D341Med (cell line): ENCODE results near the gene CAMK2N1.
"Not testable (repeated sequence)": the region's sequence is repeated elsewhere in the genome, so short reads cannot be mapped to it uniquely, and the experiment has no call there.

Experiments
- DNase-seq: peaks from one replicate; pipeline ENCODE4 v3.0.0; 2012; ENCODE audit warnings: low spot score

Gene CAMK2N1

DNA sequence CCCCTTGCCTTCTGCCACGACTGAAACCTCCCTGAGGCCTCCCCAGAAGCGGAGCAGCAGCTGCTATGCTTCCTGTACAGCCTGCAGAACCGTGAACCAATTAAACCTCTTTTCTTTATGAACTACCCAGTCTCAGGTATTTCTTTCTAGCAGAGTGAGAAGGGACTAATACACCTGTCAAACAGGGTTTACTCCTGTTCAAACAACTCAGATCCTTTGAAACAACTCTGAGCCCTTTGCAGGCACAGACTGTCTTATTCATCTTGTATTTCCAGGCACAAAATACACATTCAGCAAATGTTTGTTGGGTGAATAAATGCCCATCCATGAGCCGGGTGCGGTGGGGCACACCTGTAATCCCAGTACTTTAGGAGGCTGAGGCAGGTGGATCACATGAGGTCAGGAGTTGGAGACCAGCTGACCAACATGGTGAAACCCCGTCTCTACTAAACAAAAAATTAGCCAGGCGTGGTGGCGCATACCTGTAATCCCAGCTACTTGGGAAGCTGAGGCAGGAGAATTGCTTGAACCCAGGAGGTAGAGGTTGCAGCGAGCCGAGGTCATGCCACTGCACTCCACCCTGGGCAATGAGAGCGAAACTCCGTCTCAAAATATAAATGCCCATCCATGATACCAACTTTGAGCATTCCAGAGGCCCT lies 10.8 kb upstream of the CAMK2N1 start:
- DNase-seq, result not testable (repeated sequence)

DNA sequence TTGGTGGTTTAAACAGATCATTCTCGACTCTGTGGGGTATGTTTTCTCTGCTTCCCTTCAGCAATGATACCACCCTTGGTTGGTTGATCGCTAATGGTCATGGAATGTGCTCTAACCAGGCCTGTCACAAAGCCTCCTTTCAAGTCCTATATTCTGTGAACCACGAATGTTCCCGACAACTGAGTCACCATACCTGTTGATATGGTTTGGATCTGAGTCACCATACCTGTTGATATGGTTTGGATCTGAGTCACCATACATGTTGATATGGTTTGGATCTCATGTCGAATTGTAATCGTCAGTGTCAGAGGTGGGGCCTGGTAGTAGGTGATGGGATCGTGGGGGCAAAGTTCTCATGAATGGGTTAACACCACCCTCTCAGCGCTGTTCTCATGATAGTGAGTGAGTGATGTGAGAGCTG lies 10.2 kb upstream of the CAMK2N1 start:
- DNase-seq, result no peak

DNA sequence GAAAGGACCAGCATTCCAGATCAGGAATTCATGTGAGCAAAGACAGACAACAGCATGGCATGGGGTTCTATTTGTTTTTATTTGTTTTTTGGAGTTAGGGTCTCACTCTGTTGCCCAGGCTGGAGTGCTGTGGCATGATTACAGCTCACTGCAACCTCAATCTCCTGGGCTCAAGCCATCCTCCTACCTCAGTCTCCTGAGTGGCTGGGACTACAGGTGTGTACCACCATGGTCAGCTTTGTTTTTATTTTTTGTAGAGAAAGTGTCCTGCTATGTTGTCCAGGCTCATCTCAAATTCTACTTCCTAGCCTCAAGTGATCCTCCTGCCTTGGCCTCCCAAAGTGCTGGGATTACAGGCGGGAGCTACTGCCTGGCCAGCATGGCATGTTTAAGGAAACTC lies 9.7 kb upstream of the CAMK2N1 start:
- DNase-seq, result no peak

DNA sequence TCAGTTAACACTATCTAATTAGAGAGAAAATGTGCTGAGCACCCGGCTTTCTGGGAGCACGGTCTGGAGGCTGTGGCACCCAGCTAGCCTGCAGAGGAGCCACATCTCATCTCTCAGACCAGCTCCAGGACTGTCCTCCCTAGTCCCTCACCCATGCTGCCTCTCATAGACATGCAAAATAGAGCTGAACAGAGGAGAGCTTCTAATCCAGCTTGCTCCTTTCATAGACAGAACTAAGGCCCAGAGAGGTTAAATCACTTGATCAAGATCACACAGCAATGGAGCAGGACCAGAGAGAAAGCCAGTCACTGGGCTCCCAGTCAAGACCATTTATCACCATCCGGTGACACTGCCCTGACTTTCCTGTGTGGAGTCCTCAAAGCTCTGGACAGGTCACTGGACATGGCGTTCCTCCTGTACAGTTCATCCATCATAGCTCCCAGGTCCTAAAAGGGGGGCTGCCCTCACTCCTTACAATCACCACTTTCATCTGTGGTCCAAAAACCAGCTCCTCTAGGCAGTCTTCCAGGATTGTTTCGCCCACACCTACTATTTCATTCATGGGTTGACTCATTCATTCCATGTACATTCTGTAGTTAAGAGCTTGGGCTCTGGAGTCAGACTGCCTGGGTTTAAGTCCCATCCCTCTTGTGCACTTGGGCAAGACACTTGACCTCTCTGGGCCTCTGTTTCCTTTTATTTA lies 8.8 kb upstream of the CAMK2N1 start:
- no peak for DNase-seq

DNA sequence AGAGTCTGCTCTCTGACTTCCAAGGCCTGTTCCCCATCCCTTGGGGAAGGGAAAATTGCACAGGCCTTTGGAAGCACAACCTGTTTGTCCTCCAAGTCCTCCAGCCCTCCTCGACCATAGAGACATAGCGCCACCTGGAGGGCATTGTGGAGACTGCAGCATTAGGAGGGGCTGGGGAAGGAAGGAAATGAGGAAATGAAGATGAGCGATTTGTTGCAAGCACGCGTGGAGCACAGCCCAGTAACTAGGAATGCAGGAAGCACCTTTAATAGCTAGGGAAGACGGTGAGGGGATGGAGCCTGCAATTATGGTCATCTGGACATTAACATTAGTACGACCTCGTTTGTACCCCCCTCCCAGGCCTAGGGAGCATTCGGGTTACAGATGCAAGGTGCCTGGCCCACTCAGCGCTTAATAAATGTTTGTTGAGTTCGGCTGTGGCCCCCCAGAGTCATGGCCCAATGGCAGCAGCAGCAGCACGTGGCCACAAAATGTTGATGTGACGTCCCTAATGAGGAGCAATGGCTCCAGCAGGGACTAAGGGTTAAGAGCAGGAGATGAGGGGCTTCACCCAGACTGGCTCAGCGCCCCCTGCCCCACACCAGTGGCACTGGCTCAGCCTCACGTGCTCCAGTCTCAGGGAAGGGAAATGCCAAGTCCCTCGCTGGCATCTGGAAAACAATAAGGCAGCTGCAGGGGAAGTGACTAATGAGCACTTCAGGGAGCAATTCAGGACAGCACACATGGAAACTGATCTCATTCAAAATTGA lies 8.0 kb upstream of the CAMK2N1 start:
- peak; percentile 83 for DNase-seq

DNA sequence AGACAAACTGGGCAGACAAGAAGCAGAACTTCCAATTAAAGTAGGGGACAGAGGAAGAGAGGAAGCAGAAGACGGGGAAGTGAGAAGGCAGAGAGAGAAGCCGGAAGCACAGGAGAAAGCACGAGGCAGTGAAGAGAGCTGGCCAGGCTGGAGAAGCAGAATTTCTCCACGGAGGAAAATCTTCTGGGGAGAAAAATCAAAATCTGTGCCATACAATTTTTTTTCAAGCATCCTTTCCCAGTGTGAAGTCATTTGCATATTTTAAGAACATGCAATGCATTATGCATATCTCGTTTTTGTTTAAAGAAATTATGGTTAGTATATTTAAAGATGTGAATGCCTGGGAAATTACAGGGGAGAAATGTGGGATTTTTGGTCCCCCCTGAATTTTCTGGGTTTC lies 7.3 kb upstream of the CAMK2N1 start:
- DNase-seq, result no peak

DNA sequence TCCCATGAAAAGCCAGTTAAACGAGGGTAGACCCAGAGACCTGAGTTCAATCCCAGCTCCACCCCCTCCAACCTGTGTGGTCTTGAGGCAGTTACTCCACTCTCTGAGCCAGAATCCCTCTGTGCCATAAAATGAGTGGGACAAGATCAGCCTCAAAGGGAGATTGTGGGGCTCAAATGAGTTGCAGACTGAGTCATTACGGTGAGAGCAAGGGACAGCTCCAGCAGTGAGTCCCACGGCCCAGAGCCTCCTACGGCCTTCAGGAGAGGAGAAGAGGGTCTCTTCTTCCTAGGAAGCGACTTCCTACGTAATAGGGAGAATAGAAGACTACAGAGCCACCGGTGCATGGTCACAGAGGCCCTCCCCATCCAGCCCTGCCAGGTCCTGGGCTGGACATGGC lies 6.7 kb upstream of the CAMK2N1 start:
- no peak for DNase-seq

DNA sequence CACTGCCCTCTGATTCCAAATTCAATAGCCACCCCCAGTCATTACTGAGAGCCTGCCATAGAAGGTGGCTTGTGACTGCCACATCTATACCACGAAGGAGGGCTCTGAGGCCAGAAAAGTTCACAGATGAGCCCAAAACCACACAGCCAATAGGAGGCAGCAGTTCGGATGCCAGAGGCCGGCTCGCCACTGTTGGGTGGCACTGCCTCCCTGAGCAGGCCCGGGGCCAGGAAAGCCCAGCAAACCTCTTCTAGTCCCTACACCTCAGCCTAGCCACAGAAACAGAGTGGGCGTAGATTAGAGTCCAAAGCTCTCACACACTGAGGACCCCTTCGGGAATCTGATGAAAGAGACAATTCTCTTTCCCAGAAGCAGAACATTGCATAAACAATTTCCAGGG lies 5.9 kb upstream of the CAMK2N1 start:
- DNase-seq, result no peak

DNA sequence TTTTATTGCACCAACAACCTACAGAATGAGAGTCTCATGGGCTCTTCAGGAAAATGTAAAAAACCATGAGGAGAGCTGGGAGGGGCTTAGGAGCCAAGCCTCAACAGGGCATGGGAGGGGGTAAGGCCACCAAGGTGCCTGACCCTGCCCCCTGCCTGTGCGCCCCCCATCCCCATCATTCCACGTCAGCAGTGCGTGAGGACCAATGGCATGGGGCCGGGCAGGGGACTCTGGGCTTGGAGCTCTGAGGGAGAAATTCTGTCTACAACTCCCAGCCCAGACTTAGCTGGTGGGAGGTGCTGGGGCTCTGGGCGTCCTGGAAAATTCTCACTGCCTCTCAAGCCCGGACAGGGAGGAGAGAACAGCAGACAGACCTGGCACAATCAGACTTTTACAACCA lies 5.2 kb upstream of the CAMK2N1 start:
- no peak for DNase-seq

DNA sequence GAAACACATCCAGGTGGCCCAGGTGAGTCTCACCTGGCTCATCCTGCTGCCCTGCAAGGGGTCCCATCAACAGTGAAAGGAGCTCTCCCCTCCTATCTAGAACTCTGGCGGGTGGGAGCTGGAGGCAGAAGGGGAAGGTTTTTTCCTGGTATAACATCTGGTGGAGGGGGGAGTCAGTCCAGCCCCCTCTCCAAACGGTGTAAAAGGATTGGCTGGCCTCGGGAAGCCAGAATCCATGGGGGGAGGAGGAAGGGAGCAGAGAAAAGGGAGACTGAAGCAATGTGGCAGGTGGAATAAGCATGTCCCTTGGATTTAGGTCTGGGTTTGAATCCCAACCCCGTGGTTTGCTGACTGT lies 1.2 kb upstream of the CAMK2N1 start:
- DNase-seq, result no peak

DNA sequence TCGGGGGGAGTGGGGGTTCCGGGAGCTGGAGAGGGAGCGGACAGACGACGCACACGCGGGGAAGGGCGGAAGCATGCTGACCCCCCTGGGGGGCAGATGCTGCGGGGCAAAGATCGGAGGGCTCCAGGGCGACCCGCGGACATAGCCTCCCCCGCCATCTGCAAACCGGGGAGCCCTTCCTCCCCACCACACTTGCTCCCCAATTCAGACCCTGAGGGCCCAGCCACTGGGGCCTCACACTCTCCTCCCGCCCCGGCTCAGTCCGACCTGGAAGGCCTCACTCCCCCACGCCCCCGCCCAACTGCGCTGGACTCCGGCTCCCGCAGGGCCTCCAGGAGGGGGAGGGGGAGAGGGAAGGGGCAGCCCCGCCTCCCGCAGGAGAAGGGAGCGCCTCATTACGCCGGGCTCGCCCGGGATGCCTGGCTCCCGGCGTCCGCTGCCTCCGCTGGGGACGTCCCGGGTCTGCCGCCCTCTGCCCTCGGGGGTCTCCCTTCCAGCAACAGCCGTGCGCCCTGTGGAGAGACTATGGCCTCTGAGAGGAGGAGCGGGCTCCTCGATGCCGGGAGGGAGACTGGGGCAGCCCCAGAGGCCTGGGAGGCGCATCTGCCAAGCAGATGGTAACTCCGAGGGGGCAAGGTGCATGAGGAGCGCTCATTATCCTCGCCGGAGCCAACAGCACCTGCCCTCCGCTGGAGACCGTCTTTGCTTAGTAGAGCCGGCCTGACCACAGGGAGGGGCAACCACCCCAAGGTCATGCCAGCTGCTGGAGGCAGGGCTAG lies 636 bp upstream of the CAMK2N1 start:
- DNase-seq, result peak; percentile 51

DNA sequence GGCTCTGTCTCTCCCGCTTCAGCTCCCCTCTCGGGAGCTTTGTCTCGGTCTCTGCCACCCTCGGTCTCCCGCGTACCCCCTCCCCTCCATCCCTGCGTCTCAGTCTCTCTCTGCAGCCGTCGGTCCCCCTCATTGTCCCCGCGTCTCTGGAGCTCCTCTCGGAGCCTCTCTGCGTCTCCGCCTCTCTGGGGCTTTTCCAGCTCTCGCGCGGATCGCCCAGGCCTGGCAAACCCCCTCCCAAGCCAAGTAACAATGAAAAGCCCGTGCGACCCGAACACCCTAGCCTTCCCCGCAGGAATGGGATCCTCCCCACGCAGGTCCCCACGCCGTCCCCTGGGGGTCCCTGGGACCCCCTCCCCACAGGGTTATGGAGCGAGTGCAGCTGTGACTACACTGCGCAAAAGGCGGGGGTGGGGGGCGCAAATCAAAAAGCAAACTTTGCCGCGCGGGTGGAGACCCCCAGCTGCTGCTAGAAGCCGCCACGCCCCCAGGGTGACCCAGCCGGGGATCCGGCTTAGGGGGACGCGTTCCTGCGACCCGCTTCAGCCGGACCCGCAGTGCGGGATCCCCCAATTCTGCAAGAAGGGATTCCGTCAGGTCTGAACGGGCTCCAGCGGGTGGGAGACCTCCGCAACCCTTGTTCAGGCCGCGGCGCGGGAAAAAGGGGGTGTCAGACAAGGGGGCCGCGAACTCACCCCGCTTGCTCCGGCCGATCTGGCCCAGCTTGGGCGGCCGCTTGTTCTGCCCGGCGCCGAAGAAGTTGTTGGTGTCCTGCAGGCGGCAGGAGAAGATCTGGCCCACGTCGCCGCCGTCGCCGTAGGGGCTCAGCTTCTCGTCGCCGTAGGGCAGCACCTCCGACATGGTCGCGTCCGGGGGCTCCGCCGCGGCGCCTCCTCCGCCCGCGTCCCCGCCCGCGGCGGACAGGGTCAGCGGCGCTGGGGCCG lies 1.2 kb downstream of the CAMK2N1 start:
- no peak for DNase-seq

DNA sequence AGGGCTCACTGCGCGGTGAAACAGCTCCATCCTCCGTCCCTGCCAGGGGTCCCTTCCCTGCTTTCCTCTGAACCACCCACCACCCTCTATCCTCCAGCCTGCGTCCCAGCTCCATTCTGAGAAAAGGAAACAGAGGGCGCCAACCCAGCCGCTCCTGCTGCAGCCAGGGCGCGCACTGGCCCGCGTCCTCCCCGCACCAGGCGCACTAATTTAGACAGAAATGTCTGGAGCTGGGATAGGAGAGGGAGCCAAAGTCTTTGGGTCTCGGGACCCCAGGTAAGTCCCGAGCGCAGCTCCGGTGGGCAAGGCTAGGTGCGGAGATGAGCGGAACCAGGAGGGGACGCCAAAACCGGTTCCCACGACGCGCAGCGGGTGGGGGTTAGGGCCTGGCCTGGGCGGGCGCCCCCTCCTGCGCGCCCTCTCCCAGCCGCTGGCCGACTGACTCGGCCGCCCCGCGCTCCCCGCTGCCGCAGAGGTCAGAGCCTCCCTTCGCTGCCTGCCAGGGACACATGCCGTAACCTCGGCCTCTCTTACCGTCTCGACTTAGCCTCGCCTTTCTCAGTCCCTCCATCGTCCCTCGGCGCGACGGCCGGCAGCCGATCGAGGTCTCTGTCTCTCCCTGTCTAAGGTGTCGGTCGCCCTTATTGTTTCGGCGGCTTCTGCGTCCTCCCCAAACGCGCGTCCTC lies 2.0 kb downstream of the CAMK2N1 start:
- peak; percentile 49 for DNase-seq

DNA sequence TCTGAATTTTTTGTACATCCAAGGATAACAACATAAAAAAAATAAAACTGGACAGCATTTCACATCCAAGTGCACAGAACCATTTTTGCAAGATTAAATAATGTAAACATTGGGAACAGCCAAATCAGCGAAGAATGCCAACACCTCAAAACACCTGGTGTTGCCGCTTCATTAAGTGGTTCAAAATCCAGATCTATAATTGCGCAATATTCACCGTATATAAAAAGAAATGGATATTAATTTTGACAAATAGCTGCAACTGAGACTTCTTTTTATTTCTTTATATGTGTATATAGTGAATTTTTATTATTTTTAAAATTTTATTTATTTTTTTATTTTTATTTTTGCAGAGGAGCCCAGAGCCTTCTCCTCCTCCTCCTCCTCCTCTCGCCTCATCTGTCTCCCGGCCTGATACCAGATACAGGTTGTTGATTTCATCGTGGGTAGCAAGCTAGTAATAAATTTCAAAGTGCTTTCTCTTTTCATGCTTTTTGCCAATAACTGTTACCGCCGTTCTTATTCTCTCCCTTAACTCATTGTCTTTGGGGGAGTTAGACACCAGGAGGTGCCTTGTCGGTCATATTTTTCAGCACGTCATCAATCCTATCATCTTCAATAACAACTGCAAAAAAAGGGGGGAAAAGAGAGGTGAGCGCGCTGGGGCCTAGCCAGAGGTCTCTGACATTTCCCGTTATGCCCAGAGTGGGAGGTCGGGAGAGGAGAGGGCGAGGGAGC lies 2.7 kb downstream of the CAMK2N1 start:
- DNase-seq, result no peak

DNA sequence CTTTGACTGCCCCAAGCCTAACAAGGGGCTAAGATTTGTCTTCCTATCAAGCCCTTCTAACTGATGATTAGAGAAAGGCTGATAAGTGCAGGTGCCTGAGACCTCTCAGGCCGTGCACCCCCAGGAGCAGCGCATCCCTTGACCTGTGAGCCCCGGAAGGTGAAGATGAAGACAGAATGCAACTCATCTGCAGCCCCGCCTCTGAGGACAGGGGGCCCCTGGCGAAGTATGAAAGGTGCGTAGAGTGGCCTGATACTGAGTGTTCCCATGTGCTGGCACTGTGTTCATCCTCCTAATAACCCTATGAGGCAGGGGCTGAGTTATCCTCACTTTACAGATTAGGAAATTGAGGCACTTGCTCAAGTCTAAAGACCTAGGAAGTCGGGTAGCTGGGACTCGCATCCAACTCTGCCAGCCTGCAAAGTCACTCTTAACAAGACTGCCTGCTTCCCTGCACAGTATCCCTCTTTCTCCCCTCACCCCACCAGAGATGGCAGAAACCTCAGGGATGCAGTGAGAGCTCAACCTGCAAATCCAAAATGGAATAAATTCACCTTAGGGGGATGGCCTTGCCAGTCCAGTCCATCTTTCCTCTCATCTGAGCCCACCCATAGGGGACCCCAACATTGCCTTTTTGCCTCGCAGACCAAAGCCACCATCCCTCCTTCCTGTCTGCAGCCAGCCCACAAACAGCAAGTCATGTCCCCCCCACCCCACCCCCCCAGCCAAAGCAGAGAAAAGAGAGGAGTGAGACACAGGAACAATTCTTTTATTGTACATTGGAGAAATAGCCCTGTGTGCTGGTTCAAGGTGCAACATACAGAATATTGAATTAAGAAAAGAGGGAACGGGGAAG lies 4.1 kb downstream of the CAMK2N1 start:
- no peak for DNase-seq

DNA sequence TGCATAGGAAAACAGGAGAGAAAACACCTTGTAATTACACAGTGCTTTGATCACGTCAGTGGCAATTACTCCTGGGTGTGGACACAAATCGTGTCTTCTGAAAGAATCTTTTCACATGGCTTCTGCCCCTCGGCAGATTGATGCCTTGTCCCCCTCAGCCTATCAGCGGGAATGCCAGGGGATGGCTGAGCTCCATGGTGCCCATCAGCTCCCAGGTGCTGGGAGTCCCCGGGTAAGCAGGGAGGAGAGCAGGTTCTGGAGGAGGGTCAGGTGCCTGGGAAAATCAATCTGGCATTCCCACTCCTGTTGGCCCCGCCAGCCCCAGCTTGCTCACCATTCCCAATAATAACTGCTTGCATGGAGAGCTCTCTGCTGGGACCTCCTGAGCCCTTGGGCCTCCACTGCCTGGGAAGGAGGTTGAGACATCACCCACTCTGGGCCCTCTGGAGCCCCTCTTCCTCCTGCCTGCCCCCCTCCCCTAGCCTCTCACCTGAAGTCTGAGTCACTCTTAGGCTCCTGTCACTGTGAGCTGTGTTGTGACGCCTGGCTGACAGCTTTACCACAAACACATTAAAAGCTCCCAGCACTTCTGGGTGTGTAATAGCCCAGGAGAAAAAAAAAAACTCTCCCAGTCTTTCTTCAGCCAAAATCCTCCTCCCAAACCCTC lies 4.9 kb downstream of the CAMK2N1 start:
- DNase-seq, result no peak

DNA sequence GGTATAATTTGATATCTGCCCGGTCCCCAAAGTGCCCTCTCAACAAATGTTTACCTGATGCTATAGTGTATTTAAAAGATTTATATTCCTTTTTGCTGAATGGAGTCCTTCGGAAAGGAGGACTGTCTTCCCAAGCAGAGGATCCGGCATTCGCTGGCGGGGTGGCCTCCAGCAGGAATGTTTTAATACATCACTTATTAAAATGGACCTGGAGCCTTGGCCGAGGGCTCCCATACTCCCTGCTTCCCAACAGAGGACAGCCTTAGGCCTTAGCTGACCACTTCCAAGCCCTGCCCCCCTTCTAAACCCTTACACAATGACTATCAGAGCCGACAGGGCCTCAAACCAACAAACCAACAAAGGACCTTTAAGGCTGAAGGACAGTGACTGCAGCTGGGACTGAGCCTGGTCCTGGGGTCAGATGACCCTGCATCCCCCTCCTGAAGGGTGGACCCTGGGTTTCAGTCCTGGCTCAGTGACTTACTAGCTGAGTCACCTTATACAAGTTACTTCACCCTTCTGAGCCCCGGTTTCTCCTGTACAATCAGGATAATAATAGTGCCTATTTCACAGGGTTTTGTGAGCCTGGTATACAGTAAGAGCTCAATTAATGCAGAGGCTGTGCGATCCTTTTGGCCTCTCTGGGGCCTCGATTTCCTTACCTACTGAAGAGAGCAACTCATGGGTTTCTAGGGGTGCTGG lies 5.6 kb downstream of the CAMK2N1 start:
- DNase-seq, result no peak

DNA sequence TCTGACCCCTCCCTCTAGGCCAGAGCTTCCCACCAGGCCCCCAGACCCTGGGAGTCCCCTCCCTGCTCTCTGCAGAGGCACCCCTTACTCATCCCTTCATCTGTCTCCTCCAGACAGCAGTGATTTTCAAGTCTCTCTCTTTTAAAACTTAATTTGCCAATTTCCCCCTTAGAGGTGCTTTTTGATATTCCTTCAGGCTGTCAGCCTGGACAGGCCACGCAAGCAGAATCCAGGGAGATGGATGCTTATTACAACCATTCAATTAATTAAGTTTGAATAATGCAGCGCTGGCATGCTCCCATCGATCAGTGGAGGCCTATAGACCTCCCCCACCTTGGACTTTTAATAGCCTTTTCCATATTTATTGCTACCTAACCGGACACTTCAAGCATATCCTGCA lies 6.2 kb downstream of the CAMK2N1 start:
- no peak for DNase-seq
